Measurements from ENCODE around the gene ZNF217.
"Not testable (repeated sequence)": the region's sequence is repeated elsewhere in the genome, so short reads cannot be mapped to it uniquely, and the experiment has no call there.

ZNF217 gene

GRCh38 chr20:53625311-53626129 lies 31.9 kb upstream of the ZNF217 start:
- DNase-seq (ENCODE audit: low read depth), result no peak
- no peak for TF ChIP-seq CTCF (conservative IDR thresholded peaks at IDR 0.05; ENCODE audit: control insufficient read depth, insufficient read depth, low read depth, low read length)
- no peak overlapping the region for H3K4me3 ChIP-seq (ENCODE audit: control insufficient read depth, low read depth, low read length)

- DNase-seq (ENCODE audit: low read depth); H3K4me3 ChIP-seq (ENCODE audit: control insufficient read depth, low read depth, low read length): not testable (repeated sequence)
Measured at GRCh38 chr20:53624927-53625250, 31.2 kb upstream of the ZNF217 start.

GRCh38 chr20:53623454-53624211 lies 30.0 kb upstream of the ZNF217 start:
- peak overlapping the region; percentile 21 for H3K4me3 ChIP-seq (ENCODE audit: control insufficient read depth, low read depth, low read length)
- TF ChIP-seq CTCF (conservative IDR thresholded peaks at IDR 0.05; ENCODE audit: control insufficient read depth, insufficient read depth, low read depth, low read length), result no peak
- peak; percentile 85 for DNase-seq (ENCODE audit: low read depth)

- TF ChIP-seq CTCF (conservative IDR thresholded peaks at IDR 0.05; ENCODE audit: control insufficient read depth, insufficient read depth, low read depth, low read length), result no peak
- no peak overlapping the region for H3K4me3 ChIP-seq (ENCODE audit: control insufficient read depth, low read depth, low read length)
- no peak for DNase-seq (ENCODE audit: low read depth)
Measured at GRCh38 chr20:53623134-53623453, 29.5 kb upstream of the ZNF217 start.

- DNase-seq (ENCODE audit: low read depth), result no peak
- no peak for TF ChIP-seq CTCF (conservative IDR thresholded peaks at IDR 0.05; ENCODE audit: control insufficient read depth, insufficient read depth, low read depth, low read length)
- no peak overlapping the region for H3K4me3 ChIP-seq (ENCODE audit: control insufficient read depth, low read depth, low read length)
Measured at GRCh38 chr20:53622247-53623133, 28.9 kb upstream of the ZNF217 start.

- no peak overlapping the region for H3K4me3 ChIP-seq (ENCODE audit: control insufficient read depth, low read depth, low read length)
- no peak for TF ChIP-seq CTCF (conservative IDR thresholded peaks at IDR 0.05; ENCODE audit: control insufficient read depth, insufficient read depth, low read depth, low read length)
- peak; percentile 97 for DNase-seq (ENCODE audit: low read depth)
Measured at GRCh38 chr20:53621482-53622246, 28.0 kb upstream of the ZNF217 start.

- DNase-seq (ENCODE audit: low read depth); H3K4me3 ChIP-seq (ENCODE audit: control insufficient read depth, low read depth, low read length): not testable (repeated sequence)
Measured at GRCh38 chr20:53618490-53619000, 24.9 kb upstream of the ZNF217 start.

All from fibroblast of mammary gland (primary cell).